ENCODE results near the gene UCHL1.
"Not testable (repeated sequence)": the region's sequence is repeated elsewhere in the genome, so short reads cannot be mapped to it uniquely, and the experiment has no call there.

The UCHL1 gene

DNA sequence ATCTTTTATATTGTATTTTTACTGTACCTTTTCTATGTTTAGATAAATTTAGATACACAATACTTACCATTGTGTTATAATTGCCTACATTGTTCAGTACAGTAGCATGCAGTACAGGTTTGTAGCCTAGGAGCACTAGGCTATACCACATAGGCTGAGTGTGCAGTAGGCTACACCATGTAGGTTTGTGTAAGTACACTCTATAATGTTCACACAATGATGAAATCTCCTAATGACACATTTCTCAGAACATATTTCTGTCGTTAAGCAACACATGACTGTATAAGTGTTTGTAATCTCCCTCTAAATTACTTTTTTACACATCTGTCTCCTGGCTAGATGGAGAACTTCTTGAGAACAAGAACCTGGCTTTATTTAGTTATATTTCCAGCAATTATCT, 40.3 kb downstream of the UCHL1 start:
- FAIRE-seq, result no peak

GRCh38 chr4:41297832-41298231, 41.1 kb downstream of the UCHL1 start:
- no peak for FAIRE-seq

DNA sequence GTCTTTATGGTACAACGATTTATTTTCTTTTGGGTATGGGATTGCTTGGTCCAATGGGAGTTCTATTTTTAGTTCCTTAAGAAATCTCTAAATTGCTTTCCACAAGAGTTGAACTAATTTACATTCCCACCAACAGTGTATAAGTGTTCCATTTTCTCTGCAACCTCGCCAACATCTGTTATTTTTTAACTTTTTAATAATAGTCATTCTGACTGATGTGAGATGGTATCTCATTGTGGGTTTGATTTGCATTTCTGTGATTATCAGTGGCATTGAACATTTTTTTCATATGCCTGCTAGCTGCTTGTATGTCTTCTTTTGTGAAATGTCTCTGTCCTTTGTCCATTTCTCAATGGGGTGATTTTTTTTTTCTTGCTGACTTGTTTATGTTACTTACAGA, 42.8 kb downstream of the UCHL1 start:
- FAIRE-seq, result no peak

GRCh38 chr4:41301137-41301536, 44.4 kb downstream of the UCHL1 start:
- FAIRE-seq, result no peak

DNA sequence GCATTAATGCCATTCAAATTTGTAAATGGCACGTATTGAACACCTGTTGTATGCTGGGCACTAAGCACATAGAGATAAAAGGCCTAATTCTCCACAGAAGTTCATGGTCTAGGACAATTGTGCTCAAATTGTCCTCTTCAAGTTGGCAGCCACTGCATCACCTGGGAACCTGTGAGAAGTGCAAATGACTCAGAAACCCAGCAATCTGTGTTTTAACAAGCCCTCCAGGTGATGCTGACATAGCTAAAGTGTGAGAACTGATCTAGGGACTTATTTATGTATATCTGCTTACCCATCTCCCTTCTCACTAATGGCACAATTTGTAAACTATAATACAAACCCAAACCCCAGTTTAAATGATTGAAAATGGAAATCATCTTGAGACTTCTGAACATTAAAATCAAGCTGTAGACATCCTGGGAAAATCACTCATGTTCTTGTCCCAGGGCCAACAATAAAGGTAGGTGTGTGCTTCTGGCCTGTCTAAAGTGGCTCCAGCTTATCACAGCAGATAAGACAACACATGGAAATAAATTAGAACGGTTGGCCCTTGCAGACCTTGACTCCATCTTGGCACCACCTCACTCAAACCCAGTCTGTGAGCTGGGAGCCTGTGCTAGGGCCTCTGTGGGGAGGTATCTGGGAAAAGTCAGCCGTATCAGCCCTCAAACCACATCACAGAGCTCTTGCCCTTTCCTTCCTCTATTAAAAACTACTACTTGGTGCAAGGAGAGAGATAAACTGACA, 46.8 kb downstream of the UCHL1 start:
- FAIRE-seq, result no peak

- FAIRE-seq, result no peak
These were observed 47.5 kb downstream of the UCHL1 start for GRCh38 chr4:41304221-41304620.

- FAIRE-seq, result no peak
These were observed 48.7 kb downstream of the UCHL1 start for GRCh38 chr4:41305476-41305875.

DNA sequence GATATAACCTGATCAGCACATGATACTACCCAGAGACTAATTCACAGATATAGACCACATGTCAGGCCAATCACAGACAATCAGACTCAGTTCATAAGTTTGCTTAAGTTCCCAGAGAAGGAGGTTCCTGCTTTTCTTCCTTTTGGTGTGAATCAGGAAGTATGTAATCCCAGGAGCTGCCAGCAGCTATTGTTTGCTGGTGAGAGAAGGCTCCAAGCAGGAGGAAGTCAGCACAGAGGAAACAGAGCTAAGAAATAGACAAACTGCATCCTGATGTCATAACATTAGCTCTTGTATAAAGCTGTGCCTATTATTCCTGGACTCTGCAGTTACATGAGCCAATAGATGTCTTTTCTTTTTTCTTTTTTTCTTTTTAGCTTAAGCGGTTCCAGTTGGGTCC, 50.9 kb downstream of the UCHL1 start:
- FAIRE-seq, result no peak

DNA sequence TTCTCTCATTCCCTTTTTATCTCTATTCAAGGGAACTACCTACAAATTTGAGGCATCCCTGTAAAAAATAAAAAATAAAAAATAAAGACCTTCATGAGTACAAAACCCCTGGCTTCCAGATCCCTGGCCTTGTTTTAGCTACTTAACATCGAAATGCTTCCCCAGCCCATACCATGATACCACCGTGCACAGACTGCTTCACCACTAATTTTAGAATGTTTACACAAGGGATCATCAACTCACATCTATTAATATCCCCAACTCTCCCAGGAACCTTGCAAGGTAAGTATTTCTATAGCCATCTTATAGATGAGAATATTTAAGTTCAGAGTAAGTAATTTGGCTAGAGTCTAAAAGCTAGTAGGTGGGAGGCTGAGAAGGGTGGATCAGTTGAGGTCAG, 51.7 kb downstream of the UCHL1 start:
- FAIRE-seq, result no peak

GRCh38 chr4:41315426-41315825, 58.7 kb downstream of the UCHL1 start:
- not testable (repeated sequence) for FAIRE-seq

DNA sequence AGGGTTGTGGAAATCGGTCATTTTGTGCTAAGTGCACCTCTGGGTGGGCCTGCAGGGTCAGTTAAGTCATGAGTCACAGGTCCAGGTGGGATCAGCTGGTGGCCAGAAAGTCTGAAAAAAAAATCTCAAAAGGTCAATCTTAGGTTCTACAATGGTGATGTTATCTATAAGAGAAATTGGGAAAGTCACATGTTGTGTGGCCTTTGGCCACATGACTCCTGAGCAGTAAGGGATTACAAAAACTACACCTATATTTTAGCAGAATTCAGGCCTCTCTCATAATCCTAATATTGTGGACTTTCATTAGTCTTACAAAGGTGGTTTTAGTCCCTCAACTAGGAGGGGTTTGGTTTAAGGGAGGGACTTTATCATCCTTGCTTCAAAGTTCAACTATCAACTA, 59.1 kb downstream of the UCHL1 start:
- FAIRE-seq, result no peak

All from G401.6 (cell line).